ENCODE measurements around the gene C8A. TPM values are rescaled to one million over a fixed set of nuclear protein-coding genes. Genes with fewer than 3 reads are reported as not detected.

C8A gene
- total RNA-seq, 2 experiments from 2014 or later = not detected

DNA sequence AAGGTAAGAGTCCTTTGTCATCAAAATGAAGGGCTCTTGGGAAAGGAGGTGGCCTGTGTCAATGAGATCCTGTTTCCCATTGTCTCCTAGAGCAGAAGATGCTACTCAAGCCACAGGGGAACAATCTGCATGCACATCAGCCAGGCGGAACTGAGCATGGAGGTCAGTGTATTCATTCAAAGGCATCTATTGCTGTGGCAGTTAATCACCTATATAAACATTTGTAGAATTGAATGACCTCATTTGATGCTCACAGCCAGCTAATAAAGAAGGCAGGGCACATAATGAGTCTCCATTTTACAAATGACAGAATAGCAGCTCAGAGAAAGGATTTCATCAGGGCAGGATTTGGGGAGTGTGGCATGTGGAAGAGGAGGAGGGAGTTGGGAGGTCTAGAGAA is 29.7 kb upstream of the C8A start:
- CTCF ChIA-PET = no interaction called here
- DNase-seq = no peak
- H3K4me3 ChIP-seq (ENCODE audit: low read length) = no peak overlapping the region
- Mint-ChIP-seq H3K9me3 (no peaks in the 10 kb centered on the region), H3K4me1 (ENCODE audit: low read depth) (no peaks in the 10 kb centered on the region), H3K36me3 (ENCODE audit: low read depth) (no peaks in the 10 kb centered on the region), H3K27me3 (peaks cover 51% of the 10 kb centered on the region), H3K4me3 (no peak overlapping the region), H3K27ac (no peak overlapping the region)
- H3K27me3 ChIP-seq (ENCODE audit: control insufficient read depth in 1 of 2, insufficient read depth in 2 of 2, low read length in 2 of 2) = no peaks in the 10 kb centered on the region
- TF ChIP-seq, protein P1, sequence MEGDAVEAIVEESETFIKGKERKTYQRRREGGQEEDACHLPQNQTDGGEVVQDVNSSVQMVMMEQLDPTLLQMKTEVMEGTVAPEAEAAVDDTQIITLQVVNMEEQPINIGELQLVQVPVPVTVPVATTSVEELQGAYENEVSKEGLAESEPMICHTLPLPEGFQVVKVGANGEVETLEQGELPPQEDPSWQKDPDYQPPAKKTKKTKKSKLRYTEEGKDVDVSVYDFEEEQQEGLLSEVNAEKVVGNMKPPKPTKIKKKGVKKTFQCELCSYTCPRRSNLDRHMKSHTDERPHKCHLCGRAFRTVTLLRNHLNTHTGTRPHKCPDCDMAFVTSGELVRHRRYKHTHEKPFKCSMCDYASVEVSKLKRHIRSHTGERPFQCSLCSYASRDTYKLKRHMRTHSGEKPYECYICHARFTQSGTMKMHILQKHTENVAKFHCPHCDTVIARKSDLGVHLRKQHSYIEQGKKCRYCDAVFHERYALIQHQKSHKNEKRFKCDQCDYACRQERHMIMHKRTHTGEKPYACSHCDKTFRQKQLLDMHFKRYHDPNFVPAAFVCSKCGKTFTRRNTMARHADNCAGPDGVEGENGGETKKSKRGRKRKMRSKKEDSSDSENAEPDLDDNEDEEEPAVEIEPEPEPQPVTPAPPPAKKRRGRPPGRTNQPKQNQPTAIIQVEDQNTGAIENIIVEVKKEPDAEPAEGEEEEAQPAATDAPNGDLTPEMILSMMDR (IDR thresholded peaks at IDR 0.05) = no peak
- intact Hi-C loops (cut with DNase I, micrococcal nuclease) = no loop called here
- no peaks in the 10 kb centered on the region for H3K36me3 ChIP-seq (ENCODE audit: insufficient read depth, low read length)
- POLR2A ChIA-PET = no interaction called here
- H3K27ac ChIP-seq (ENCODE audit: low read depth in 1 of 2, low read length in 2 of 2) = no peak overlapping the region
- H3K9me3 ChIP-seq (ENCODE audit: control insufficient read depth in 1 of 2, insufficient read depth in 1 of 2, low read length in 2 of 2) = no peaks in the 10 kb centered on the region
- no peak for ATAC-seq (ENCODE audit: poor library complexity)
- no peaks in the 10 kb centered on the region for H3K4me1 ChIP-seq (ENCODE audit: insufficient read depth, low read length)

DNA sequence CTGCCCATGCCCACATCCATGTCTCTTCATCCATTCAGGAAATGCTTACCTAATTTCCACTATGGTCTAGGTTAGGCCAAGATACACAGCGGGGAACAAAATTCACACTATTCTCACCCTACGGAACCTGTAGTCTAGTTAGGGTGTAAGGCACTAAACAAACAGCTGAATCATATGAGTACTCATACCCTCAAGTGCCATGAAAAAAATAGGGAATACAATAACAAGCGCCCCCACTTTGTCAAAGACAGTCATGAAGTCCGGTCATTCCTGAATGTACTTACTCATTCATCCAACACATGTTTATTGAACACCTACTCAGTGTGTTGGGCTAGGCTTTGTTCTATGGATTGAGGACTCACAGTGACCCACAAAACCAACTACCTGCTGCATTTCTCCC is 29.2 kb upstream of the C8A start:
- ATAC-seq (ENCODE audit: poor library complexity) = no peak

DNA sequence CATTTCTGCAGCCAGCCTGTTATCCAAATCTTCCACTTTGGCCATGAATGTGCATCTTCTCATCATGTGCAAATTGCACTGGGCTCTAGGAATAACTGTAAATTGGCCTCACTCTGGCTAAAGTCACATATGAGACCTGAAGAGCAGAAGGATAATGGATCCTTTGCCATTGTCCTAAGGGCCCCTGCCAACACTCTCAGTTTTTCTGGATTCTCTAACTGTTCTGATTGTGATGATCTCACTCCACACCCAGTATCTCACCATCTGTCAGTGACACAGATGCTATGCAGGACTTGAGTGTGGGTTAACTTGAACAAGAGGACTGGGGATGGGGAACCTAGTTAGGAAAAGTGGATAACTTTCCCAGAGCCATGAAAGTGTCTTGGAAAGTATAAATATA is 26.9 kb upstream of the C8A start:
- no peak overlapping the region for H3K4me3 Mint-ChIP-seq
- H3K4me1 Mint-ChIP-seq (ENCODE audit: low read depth) = peaks cover 8% of the 10 kb centered on the region
- Histone ChIP-seq H3K27me3 (ENCODE audit: control insufficient read depth in 1 of 2, insufficient read depth in 2 of 2, low read length in 2 of 2) (peaks cover 0 to 7% of the 10 kb centered on the region in 2 experiments), H3K4me1 (ENCODE audit: insufficient read depth, low read length) (no peaks in the 10 kb centered on the region), H3K36me3 (ENCODE audit: insufficient read depth, low read length) (no peaks in the 10 kb centered on the region), H3K27ac (ENCODE audit: low read depth in 1 of 2, low read length in 2 of 2) (no peak overlapping the region), H3K9me3 (ENCODE audit: control insufficient read depth in 1 of 2, insufficient read depth in 1 of 2, low read length in 2 of 2) (no peaks in the 10 kb centered on the region), H3K4me3 (ENCODE audit: low read length) (no peak overlapping the region)
- intact Hi-C loops (cut with DNase I, micrococcal nuclease) = no loop called here
- ATAC-seq (ENCODE audit: poor library complexity) (no peak), DNase-seq (no peak)
- H3K36me3 Mint-ChIP-seq (ENCODE audit: low read depth) = no peaks in the 10 kb centered on the region
- ChIA-PET CTCF (interaction anchor here (0.6 kb wide), 1 partner anchor 79 kb away, joined by 3 read pairs; no protein-coding TSS in a partner anchor), POLR2A (no interaction called here)
- H3K27ac Mint-ChIP-seq = no peak overlapping the region
- H3K27me3 Mint-ChIP-seq = peaks cover 46% of the 10 kb centered on the region
- TF ChIP-seq, protein P1 (IDR thresholded peaks at IDR 0.05) = no peak
- no peaks in the 10 kb centered on the region for H3K9me3 Mint-ChIP-seq

More for the DNA sequence above, 29.2 kb upstream of the C8A start:
- Histone ChIP-seq H3K4me1 (ENCODE audit: insufficient read depth, low read length) (no peaks in the 10 kb centered on the region), H3K27me3 (ENCODE audit: control insufficient read depth in 1 of 2, insufficient read depth in 2 of 2, low read length in 2 of 2) (no peaks in the 10 kb centered on the region), H3K36me3 (ENCODE audit: insufficient read depth, low read length) (no peaks in the 10 kb centered on the region), H3K9me3 (ENCODE audit: control insufficient read depth in 1 of 2, insufficient read depth in 1 of 2, low read length in 2 of 2) (no peaks in the 10 kb centered on the region), H3K27ac (ENCODE audit: low read depth in 1 of 2, low read length in 2 of 2) (no peak overlapping the region), H3K4me3 (ENCODE audit: low read length) (no peak overlapping the region)
- no peak for DNase-seq
- Mint-ChIP-seq H3K27me3 (peaks cover 47% of the 10 kb centered on the region), H3K4me1 (ENCODE audit: low read depth) (no peaks in the 10 kb centered on the region), H3K4me3 (no peak overlapping the region), H3K27ac (no peak overlapping the region), H3K36me3 (ENCODE audit: low read depth) (no peaks in the 10 kb centered on the region), H3K9me3 (no peaks in the 10 kb centered on the region)
- intact Hi-C loops (cut with DNase I, micrococcal nuclease) = no loop called here
- CTCF ChIA-PET = no interaction called here
- POLR2A ChIA-PET = no interaction called here
- TF ChIP-seq, protein P1 (IDR thresholded peaks at IDR 0.05) = no peak

Data from CD4-positive, alpha-beta T cell (primary cell).